GM12891 (cell line): Measurements from ENCODE around the gene OSCP1.

ENCODE experiments used
- DNase-seq: peaks from one replicate; pipeline ENCODE4 v3.0.0; 2011; ENCODE audit warnings: low spot score; ENCODE audit not compliant: insufficient read length
- FAIRE-seq: peaks from 2 replicates; lab custom pipeline; 2011; peaks lifted over from hg19 to GRCh38; lab: Jason Lieb, UNC
- PAX5 ChIP-seq: IDR thresholded peaks from 2 replicates; pipeline ENCODE4 v1.6.1; 2011; ENCODE audit warnings: low read length, moderate library complexity, mild to moderate bottlenecking; ENCODE audit not compliant: insufficient read depth, severe bottlenecking
- POLR2A ChIP-seq: IDR thresholded peaks from 2 replicates; pipeline ENCODE4 v1.6.1; 2011; ENCODE audit warnings: low read depth, low read length, control low read depth
- POLR2AphosphoS5 ChIP-seq: IDR thresholded peaks from 2 replicates; pipeline ENCODE4 v1.6.1; 2011; ENCODE audit warnings: low read depth, low read length, control low read depth
- POU2F2 ChIP-seq: IDR thresholded peaks from 2 replicates; pipeline ENCODE4 v1.6.1; 2011; ENCODE audit warnings: low read depth, mild to moderate bottlenecking, control low read depth, low read length, moderate library complexity
- SPI1 ChIP-seq: IDR thresholded peaks from 2 replicates; pipeline ENCODE4 v1.6.1; 2011; ENCODE audit warnings: low read depth, low read length, control low read depth
- TAF1 ChIP-seq: IDR thresholded peaks from 2 replicates; pipeline ENCODE4 v1.6.1; 2011; ENCODE audit warnings: low read depth, low read length, control low read depth

OSCP1 gene

DNA sequence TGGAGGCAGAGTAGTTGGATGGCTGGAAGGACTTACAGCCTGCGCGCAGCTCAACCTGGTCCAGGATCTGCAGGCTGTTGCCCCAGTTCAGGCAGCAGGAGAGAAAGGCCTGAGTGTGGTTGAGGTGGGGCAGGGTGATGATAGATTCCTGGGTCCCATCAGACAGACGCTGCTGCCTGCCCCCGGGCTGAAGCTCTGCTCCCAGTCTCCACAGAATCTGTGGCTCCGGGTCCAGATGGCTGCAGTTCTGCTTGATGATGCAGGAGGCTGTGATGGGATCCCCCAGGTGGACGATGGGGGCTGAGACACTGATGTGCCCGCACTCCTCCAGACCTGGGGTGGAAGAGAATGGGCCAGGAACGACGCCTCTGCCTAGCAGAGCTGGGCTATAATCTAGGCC lies 25.1 kb upstream of the OSCP1 start:
- DNase-seq (no peak), FAIRE-seq (no peak)
- TF ChIP-seq POLR2A (no peak), POLR2AphosphoS5 (no peak), TAF1 (no peak)

- no peak for FAIRE-seq
- TF ChIP-seq POLR2AphosphoS5 (no peak), PAX5 (no peak), POU2F2 (no peak), TAF1 (no peak), SPI1 (no peak), POLR2A (no peak)
- no peak for DNase-seq
Measured at GRCh38 chr1:36472656-36473055, 22.4 kb upstream of the OSCP1 start.

DNA sequence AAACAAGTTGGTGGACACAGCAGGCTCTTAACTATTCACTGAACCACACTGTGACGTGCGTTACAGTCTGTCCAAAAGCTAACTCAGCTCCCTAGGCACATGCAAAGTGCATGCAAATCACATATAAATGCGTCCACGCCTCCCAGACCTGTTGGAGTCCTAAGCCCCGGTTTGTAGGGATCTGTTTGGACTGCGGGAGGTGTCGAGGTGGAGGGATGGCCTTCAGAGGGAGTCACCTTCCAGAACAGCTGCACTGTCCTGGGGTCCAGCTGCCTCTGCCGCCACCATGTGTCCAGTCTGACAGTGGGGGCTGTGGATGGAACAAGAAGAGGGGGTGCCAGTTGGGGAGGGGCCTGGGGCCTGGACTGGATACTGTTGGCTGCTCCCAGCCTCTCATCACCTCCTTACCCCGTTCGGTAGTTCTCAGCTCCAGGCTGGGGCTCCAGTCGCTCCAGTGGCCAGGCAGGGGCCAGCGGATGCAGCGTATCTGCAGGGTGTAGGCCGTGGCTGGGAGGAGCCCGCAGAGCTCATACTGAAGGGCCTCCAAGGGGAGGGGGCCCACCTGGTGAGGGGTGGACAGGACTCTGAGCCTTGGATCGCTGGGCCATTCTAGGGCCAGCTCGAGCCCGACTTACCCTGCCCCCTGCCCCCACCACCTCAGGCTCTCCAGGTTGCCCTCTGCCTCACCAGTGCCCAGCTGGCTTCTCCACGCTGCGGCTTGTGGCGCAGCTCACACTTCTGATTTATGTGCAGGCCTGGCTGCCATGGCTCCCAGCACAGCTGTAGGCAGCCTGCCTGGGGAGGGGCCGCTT lies 21.8 kb upstream of the OSCP1 start:
- FAIRE-seq = no peak
- no peak for TF ChIP-seq POU2F2
- no peak for TF ChIP-seq TAF1
- TF ChIP-seq POLR2AphosphoS5 = no peak
- TF ChIP-seq POLR2A = no peak
- TF ChIP-seq PAX5 = no peak
- TF ChIP-seq SPI1 = no peak
- DNase-seq = no peak

DNA sequence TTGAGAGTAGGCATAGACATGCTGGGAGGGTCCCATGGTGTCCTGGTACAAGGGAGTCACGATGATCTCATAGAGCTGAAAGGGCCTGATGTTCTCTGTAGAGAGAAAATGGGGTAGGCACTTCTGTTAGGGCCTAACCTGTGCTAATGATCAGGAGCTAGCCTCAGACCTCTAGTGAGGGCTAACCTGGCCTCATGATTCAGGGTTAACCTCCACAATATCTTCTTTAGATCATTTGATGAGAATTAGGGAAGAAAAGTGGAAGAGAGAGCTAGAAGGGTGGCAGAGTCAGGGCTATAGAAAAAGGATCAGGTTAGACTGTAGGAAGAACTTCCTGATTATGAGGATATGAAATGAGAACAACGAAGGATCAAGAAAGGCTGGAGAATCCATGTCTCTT lies 18.9 kb upstream of the OSCP1 start:
- TF ChIP-seq POLR2A (no peak), PAX5 (no peak), SPI1 (no peak), POU2F2 (no peak), POLR2AphosphoS5 (no peak), TAF1 (no peak)
- FAIRE-seq (no peak), DNase-seq (no peak)

- DNase-seq (no peak), FAIRE-seq (no peak)
- TF ChIP-seq SPI1 (no peak), TAF1 (no peak), POLR2A (no peak), POU2F2 (no peak), POLR2AphosphoS5 (no peak), PAX5 (no peak)
Measured at GRCh38 chr1:36467700-36468455, 17.6 kb upstream of the OSCP1 start.

DNA sequence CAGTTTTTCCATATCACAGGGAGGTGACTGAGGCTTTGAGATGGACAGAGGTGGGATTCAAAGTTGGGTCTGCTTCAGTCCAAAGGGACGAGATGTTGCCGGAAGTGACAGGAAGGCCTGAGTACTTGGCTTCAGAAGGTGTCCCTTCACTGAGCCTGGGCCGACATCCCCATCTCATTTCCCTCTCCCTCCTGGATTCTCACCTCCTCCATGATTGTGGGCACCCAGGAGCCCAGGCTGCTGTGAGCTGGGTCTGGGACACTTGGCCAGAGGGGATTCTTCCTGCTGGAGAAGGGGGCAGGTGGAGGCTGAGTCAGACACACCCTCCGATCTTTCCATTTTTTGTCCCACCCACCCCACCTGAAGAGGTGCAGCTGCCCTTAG lies 16.8 kb upstream of the OSCP1 start:
- TF ChIP-seq TAF1 (no peak), POU2F2 (no peak), POLR2AphosphoS5 (no peak), PAX5 (no peak), POLR2A (no peak), SPI1 (no peak)
- FAIRE-seq (no peak), DNase-seq (no peak)

DNA sequence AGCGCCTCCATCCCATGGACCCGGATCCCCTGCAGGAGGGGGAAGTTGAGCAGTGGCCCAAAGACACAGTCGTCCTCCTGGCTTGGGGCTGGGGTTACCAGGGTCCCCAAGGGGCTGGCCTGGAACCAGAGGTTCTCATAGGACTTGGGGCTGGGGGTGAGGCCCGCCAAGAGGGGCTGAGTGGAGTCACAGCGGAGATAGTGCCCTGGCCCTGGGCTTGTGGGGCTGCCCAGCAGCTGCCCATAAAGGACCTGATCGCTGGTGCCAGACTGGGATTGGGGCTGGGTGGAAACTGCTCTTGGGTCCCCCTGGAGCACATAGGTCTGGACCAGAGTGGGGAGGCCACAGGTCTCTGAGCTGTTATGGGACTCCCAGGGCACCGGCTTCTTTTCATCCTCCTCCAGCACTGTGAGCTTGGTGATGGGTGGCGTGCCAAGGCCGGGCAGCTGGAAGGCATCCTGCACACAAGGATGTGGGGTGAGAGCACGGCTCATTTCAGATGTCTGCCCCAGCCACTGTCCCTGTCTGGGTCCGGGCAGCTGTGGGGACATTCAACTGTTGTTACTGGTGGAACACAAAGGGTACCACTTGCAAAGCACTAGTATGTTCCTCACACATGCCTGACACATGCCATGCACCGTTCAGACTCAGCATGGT lies 16.2 kb upstream of the OSCP1 start:
- TF ChIP-seq POU2F2 (no peak), TAF1 (no peak)

GRCh38 chr1:36465731-36466369 lies 15.6 kb upstream of the OSCP1 start:
- FAIRE-seq (no peak), DNase-seq (no peak)
- TF ChIP-seq SPI1 = no peak
- no peak for TF ChIP-seq POLR2AphosphoS5
- TF ChIP-seq POU2F2 = no peak

More for the DNA sequence above, 16.2 kb upstream of the OSCP1 start:
- FAIRE-seq (no peak), DNase-seq (no peak)

GRCh38 chr1:36464605-36465393 lies 14.5 kb upstream of the OSCP1 start:
- FAIRE-seq = peak; percentile 20
- no peak for DNase-seq
- TF ChIP-seq SPI1 (no peak), POLR2A (no peak), POU2F2 (no peak), POLR2AphosphoS5 (no peak), TAF1 (no peak), PAX5 (no peak)
